GM20000 (cell line): ENCODE data around the gene TBXA2R.

ENCODE experiments used
- DNase-seq: peaks from one replicate; pipeline ENCODE4 v3.0.0; 2012; ENCODE audit warnings: low spot score
- TF ChIP-seq, protein P1 (sequence below): IDR thresholded peaks from 2 replicates; pipeline ENCODE4 v1.5.1; 2012; ENCODE audit warnings: mild to moderate bottlenecking, control low read depth; ENCODE audit errors: extremely low read depth, missing control alignments

Gene TBXA2R

DNA sequence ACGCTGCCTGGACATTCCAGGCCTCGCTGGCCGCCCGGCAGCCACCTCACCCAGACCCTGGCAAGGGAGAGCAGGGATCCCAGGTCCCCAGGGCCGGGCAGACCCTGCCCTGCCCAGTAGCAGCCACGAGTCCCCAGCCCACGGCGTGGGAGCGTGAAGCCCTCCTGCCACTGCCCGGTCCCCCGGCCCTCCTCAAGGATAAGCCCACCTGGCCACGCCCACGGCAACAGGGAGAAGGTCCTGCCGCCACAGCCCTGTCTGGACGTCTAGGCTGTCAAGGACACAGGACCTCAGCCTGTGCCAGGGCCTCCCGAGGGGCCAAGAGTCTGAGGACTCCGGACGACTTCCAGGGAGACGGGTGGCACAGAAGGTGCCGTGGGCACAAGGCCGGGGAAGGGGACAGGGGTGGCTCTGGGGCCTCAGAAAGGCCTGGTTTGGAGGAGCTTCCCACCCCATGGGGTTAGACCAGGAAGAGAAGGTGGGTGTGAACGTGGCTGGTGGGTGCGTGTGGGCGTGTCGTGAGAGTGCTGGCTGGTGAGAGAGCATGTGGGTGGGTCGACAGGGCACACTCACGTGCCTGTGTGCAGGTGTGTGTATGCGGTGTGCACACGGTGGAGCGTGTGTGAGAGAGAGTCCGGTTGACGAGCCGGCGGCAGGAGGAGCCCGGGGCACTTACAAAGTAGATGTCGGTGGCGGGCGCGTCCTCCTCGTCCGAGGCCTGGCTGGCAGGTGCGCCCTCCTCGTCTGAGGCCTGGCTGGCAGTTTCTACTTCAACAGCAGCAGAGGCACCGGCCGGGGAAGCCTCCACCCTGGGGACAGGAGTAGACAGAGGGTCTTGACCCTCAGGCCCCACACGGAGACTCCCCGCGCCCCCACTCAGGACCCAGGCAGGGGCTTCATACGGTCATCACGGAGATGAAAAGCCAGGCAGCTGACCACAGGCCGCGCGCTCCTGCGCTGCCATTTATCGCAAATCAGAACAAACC lies 31.8 kb upstream of the TBXA2R start:
- TF ChIP-seq, protein P1, sequence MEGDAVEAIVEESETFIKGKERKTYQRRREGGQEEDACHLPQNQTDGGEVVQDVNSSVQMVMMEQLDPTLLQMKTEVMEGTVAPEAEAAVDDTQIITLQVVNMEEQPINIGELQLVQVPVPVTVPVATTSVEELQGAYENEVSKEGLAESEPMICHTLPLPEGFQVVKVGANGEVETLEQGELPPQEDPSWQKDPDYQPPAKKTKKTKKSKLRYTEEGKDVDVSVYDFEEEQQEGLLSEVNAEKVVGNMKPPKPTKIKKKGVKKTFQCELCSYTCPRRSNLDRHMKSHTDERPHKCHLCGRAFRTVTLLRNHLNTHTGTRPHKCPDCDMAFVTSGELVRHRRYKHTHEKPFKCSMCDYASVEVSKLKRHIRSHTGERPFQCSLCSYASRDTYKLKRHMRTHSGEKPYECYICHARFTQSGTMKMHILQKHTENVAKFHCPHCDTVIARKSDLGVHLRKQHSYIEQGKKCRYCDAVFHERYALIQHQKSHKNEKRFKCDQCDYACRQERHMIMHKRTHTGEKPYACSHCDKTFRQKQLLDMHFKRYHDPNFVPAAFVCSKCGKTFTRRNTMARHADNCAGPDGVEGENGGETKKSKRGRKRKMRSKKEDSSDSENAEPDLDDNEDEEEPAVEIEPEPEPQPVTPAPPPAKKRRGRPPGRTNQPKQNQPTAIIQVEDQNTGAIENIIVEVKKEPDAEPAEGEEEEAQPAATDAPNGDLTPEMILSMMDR = no peak
- DNase-seq = no peak

DNA sequence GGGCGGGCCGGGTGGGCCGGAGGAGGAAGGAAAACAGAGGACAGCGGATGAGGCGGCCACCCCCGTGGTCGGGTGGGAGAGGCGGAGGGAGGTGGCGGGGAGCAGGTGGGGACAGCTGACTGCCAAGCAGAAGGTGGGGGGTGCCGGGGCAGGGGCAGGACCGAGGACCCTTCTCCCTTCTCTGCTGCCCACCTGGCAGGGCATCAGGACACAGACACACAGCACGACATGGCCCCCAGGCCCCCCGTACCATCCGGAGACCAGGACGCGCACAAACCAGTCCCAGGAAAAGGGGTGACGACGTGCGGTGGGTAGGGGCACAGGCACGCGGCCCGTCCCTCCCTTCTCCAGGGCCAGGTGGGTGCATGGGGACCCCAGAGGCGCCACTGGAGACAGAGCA lies 30.9 kb upstream of the TBXA2R start:
- TF ChIP-seq, protein P1 = no peak
- no peak for DNase-seq

DNA sequence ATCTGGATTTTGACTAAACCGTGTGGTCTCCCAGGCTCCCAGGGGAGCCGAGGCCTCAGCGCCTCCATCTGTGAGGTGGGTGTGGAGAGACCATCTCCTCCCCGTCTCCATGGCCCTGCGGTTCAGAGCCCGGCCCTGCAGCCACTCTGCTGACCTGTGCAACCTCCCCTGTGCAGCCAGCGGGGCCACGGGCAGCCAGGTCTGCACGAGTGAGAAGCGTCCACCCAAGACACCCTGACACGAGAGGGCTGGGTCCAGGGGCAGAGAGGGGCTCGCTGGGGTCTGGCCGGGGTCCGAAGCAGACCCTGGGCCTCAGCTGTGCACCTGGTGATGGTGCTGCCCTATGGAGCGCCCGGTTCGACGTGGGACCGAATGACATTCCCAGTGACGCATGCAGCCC lies 30.3 kb upstream of the TBXA2R start:
- no peak for DNase-seq
- TF ChIP-seq, protein P1 = no peak

DNA sequence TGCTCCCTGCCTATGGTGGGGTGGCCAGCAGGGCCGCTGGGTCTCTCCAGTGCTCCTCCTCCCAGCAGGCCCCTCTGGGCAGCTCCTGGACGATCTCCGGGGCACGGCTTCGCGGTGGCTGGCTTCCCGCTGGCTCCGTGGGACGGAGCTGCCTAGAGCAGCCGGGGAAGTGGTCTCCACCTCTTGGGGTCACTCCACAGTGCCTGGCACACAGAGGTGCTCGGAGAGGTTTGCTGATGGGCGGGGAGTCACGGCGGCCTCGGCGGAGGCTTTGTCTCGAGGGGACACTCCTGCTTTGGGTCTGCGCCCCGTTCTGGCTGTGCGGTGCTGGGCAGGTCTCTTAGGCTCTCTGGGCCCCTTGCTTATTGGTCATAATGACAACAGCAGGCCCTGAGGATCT lies 29.8 kb upstream of the TBXA2R start:
- no peak for DNase-seq
- TF ChIP-seq, protein P1 = no peak

DNA sequence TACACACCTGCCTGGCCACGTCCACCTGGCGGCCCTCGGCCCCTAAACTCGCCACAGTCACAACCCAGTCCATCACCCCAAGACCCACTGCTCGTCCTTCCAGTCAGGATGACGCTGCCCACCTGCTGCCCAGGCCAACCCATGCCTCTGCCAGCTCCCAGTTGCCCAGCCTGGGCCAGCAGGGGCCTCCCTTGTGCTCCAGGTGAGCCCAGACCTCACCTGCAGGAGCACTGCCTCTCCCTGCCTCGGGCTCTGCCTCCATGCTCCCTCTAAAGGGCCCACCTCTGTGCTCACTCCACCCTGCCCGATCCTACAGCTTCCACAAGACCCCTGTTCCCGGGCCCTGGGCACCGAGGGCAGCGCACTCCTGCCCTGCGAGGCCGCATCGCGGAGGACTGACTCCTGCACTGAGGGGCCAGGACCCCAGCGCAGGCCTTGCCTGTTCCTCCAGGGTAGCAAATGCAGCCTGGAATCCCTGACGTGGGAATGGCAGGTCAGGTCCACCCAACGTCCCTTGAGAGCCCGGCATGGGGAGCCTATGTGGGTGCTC lies 27.9 kb upstream of the TBXA2R start:
- DNase-seq = no peak
- TF ChIP-seq, protein P1 = no peak

DNA sequence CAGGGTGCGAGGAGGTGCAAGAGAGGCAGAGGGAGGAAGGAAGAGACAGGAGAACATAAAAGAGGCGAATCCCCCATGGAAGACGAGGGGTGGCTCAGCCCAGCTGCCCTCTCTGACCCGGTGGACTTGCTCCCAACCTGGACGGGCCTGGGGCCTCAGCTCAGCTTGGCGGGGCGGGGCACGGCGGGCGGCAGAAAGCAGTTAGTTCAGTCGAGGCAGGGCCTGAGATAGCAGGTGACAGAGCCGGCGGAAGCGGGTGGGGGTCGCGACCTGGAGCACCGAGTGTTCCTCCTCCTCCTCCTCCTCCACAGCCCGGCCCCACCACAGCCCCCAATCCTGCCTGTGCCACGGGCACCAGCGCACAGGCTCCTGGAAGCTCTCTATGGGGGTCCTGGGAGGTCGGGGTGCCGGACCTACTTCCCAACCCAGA lies 26.9 kb upstream of the TBXA2R start:
- no peak for DNase-seq
- TF ChIP-seq, protein P1 = no peak
